Measurements from ENCODE around the gene MTHFD1L. TPM values are rescaled to one million over a fixed set of nuclear protein-coding genes. Genes with fewer than 3 reads are reported as not detected.

MTHFD1L gene
- total RNA-seq, 2 donors from 2014 or later, result 9.2 to 23.3 TPM

- TF ChIP-seq CTCF (IDR thresholded peaks at IDR 0.05), result no peak
- H3K4me3 ChIP-seq, result no peak overlapping the region
- H3K9ac ChIP-seq (ENCODE audit: low read depth in 2 of 2, low read length in 2 of 2), result no peak overlapping the region
- no peaks in the 10 kb centered on the region for H3K27me3 ChIP-seq
- H3K4me1 ChIP-seq, result no peaks in the 10 kb centered on the region
- intact Hi-C loops (cut with DNase I), result no loop called here
- H3K27ac ChIP-seq, result no peak overlapping the region
- no peaks in the 10 kb centered on the region for H3K36me3 ChIP-seq
- H3K9me3 ChIP-seq, result no peaks in the 10 kb centered on the region
- peak; percentile 4 for DNase-seq
Observed at GRCh38 chr6:151056230-151056907, 190.9 kb downstream of the MTHFD1L start.

- no peak for TF ChIP-seq CTCF (IDR thresholded peaks at IDR 0.05)
- intact Hi-C loops (cut with DNase I), result no loop called here
- Histone ChIP-seq H3K4me1 (no peaks in the 10 kb centered on the region), H3K27ac (no peak overlapping the region), H3K9ac (ENCODE audit: low read depth in 2 of 2, low read length in 2 of 2) (no peak overlapping the region), H3K36me3 (no peaks in the 10 kb centered on the region), H3K4me3 (no peak overlapping the region), H3K27me3 (no peaks in the 10 kb centered on the region), H3K9me3 (no peaks in the 10 kb centered on the region)
- no peak for DNase-seq
Observed at GRCh38 chr6:151057061-151057460, 191.6 kb downstream of the MTHFD1L start.

GRCh38 chr6:151058021-151058733 is 192.7 kb downstream of the MTHFD1L start:
- intact Hi-C loops (cut with DNase I), result no loop called here
- Histone ChIP-seq H3K27ac (no peak overlapping the region), H3K9ac (ENCODE audit: low read depth in 2 of 2, low read length in 2 of 2) (no peak overlapping the region), H3K27me3 (no peaks in the 10 kb centered on the region), H3K36me3 (no peaks in the 10 kb centered on the region), H3K4me3 (no peak overlapping the region), H3K4me1 (no peaks in the 10 kb centered on the region), H3K9me3 (no peaks in the 10 kb centered on the region)
- no peak for TF ChIP-seq CTCF (IDR thresholded peaks at IDR 0.05)
- DNase-seq, result peak; percentile 6

- Histone ChIP-seq H3K9me3 (no peaks in the 10 kb centered on the region), H3K9ac (ENCODE audit: low read depth in 2 of 2, low read length in 2 of 2) (no peak overlapping the region), H3K4me3 (no peak overlapping the region), H3K27ac (no peak overlapping the region), H3K36me3 (no peaks in the 10 kb centered on the region), H3K27me3 (no peaks in the 10 kb centered on the region), H3K4me1 (no peaks in the 10 kb centered on the region)
- intact Hi-C loops (cut with DNase I), result no loop called here
- peak; percentile 9 for DNase-seq
- TF ChIP-seq CTCF (IDR thresholded peaks at IDR 0.05), result no peak
Observed at GRCh38 chr6:151059612-151060095, 194.2 kb downstream of the MTHFD1L start.

- H3K9me3 ChIP-seq, result no peaks in the 10 kb centered on the region
- peak; percentile 12 for DNase-seq
- no peak for TF ChIP-seq CTCF (IDR thresholded peaks at IDR 0.05)
- no peaks in the 10 kb centered on the region for H3K36me3 ChIP-seq
- no peaks in the 10 kb centered on the region for H3K27me3 ChIP-seq
- no peak overlapping the region for H3K9ac ChIP-seq (ENCODE audit: low read depth in 2 of 2, low read length in 2 of 2)
- intact Hi-C loops (cut with DNase I), result no loop called here
- no peak overlapping the region for H3K4me3 ChIP-seq
- H3K4me1 ChIP-seq, result no peaks in the 10 kb centered on the region
- H3K27ac ChIP-seq, result no peak overlapping the region
Observed at GRCh38 chr6:151060096-151060765, 194.7 kb downstream of the MTHFD1L start.

All from colonic mucosa (tissue), 4 donors.